ENCODE measurements around the gene NR1H2. TPM values are rescaled to one million over a fixed set of nuclear protein-coding genes. Genes with fewer than 3 reads are reported as not detected.

NR1H2 gene
- total RNA-seq = 53.5 and 66.0 TPM in 2 replicates

DNA sequence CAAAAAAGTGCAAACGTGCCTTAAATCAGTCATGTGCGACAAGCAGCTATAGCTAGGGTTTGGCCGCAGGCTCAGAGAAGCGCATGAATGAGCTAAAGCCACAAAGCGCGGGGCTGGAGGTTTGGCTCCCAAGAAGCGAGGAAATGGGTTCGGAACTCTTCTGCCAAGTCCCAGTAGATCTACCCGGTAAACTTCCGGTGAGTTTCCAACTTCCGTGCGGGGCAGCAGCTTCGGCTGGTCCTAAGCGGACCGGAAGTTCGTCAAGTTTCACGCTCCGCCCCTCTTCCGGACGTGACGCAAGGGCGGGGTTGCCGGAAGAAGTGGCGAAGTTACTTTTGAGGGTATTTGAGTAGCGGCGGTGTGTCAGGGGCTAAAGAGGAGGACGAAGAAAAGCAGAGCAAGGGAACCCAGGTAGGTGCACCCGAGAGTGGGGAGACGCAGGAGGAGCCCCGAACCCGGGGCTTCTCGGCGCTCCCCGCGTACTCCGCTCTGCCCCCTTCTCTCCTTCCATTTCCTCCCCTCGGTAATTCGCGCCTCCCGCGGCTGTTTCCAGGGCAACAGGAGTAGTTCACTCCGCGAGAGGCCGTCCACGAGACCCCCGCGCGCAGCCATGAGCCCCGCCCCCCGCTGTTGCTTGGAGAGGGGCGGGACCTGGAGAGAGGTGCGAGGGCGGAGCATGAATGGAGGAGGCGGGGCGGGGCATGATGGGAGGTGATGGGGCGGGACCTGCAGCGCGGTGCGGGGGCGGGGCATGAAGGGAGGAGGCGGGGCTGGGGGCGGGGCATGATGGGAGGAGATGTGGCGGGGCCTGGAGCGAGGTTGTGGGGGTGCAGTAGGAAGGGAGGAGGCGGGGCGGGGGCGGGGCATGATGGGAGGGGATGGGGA, at the start of gene NR1H2:
NR1H2 (plus strand) TSS at position 292 of the 885 bp plus-strand sequence. CDS start 1,149 bp downstream, outside the sequence.

DNA sequence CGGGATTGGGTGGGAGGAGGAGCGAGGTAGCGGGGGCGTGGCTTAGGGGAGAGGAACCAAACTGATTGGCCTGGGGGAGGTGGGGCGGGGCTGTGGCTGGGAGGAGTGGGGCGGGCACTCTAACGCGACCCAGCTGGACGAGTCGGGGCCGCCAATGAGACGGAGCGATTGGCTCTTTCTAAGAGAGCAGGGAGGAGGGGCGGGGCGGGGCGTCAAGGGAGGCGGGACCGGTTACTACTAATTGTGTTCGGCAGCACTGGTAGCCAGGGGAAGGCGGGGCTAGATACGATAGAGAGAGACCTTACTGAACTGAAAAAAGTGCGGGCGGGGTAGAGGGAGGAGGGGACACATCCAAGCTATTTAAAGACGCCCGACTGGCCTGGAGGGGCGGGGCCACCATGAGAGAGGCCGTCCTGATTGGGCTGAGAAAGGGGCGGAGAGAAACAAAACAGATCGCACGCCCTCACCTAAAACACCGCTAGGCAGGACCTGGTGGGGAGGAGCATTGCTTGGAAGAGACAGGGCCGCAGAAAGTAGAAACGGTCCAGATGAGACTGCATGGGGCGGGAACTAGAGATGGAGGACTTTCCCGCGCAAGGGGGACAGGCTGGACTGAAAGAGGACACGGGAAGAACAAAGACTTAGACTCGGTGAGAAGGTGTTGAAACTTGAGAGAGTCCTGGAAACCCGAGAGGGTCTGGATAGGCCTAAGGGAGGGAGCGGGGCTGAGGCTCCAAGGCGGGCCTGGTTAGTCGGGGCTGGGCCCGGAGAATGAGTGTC, 46.9 kb upstream of the NR1H2 start, which contains the start of gene KCNC3:
KCNC3 (minus strand) TSS at position 232 of the 780 bp plus-strand sequence. CDS start 295 bp downstream, outside the sequence.

DNA sequence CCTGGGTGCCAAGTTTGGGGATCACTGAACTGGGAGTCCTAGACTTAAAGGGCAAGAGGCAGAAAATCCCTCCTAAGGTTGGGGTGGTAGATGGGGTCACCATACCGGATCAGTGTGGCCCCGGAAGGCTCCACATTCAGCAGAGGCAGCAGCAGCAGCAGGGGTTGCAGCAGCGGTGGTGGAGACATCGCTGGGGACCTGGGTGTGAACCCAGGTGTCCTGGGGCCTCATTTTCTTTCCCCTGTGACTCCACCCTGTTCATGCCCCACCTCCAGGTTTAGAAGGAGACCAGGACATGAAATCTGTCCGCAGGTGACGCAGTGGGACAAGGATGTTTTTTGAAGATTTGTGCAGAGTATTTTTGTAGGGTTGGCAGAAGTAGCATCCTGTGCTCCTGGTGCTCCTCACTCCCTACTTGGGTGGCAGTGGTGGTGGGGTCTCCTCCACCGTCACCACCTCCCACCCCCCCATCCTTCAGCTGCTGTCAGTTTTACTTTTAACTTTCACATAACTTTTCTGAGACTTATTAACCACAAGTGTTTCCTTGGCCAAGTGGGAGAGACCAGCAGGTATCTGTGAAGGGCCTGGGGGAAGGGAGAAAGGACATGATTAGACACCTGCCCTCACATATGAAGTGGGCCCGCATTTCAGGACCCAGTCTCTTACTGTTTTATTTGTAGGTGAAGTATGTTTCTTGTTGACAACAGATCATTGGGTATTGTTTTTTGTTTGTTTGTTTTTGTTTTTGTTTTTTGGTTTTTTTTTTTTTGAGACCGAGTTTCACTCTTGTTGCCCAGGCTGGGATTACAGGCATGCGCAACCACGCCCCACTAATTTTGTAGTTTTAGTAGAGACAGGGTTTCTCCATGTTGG, 10.6 kb upstream of the NR1H2 start, which contains the start of gene NAPSA:
NAPSA (minus strand) TSS at position 206 of the 873 bp plus-strand sequence; CDS start at position 188, 18 bp downstream.

DNA sequence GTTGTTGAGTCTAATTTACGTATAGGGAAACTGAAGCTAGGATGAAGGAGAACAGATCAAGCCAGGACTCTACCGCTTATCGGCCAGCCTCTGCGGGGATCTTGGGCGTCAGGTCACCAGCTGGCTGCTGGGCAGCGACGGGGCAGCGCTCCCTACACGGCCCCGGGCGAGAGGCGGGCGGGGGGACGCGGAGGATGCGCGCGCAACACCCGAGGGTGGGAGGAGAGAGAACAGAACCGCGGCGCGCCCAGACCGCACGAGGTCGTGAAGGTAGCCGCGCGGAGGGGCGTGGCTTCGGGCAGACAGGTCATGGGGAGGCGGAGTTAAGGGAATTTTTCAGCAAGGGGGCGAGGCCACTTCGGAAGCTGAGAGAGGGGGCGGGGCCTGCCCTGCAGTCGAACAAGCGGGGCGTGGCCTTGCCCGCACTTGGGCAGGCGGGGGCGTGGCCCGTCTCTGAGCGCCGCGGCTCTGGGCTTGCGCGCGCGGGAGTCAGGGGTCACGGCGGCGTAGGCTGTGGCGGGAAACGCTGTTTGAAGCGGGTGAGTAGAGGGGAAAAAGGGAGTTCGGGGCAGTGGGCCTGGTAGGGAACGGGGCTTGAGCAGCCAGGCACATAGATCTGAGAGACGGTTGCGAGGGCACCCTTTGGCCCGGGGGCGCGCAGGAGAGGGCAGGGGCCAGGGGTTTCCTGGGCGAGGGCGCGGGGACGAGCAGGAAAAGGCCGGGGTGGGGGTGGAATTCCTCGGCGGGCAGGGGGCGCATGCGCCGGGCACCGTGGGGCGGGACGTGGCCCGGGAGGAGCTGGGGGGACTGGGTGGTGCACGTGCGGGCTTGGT, 7.8 kb downstream of the NR1H2 start, which contains the start of gene POLD1:
POLD1 (plus strand) TSS at position 496 of the 833 bp plus-strand sequence. CDS start 14,505 bp downstream, outside the sequence.

DNA sequence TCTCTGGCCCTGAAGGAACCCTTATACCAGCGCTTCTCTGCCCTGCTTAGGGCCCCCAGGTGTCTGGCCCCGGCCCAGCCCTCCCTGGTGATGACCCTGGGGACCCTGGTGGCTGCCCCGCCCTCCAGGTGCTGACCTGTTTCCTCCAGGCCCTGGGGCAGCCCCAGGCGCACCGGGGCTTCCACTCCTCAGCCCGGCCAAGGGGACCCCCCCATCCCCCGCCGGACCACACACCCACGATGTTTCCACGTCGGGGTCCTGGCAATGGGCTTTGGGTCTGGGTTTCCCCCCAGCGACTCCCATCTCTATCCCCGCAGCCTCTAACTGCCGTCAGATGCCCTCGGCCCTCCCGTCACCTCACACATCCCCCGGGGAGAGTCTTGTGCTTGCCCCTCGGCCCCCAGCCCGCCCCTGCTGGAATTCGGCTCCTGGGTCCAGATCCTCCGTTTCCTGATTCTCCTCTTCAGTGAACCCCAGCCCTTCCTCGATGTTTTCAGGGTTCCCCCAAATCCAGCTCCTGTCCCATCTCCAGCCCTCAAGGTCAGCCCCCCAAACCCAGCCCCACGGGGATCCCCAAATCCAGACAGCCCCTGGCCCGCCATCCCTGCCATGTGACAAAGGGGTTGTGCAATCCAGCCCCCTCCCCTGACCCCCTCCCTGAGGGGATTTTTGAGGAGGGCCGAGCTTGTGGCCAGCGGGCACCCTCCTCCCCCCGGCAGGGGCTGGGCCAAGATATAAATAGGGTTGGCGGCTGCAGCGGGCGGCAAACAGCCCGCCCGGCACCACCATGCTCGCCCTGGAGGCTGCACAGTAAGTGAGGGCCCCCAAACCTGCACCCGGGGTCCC, 42.1 kb downstream of the NR1H2 start, which contains the start of gene SPIB:
SPIB (plus strand) TSS at position 763 of the 846 bp plus-strand sequence; CDS start at position 788, 25 bp downstream.

DNA sequence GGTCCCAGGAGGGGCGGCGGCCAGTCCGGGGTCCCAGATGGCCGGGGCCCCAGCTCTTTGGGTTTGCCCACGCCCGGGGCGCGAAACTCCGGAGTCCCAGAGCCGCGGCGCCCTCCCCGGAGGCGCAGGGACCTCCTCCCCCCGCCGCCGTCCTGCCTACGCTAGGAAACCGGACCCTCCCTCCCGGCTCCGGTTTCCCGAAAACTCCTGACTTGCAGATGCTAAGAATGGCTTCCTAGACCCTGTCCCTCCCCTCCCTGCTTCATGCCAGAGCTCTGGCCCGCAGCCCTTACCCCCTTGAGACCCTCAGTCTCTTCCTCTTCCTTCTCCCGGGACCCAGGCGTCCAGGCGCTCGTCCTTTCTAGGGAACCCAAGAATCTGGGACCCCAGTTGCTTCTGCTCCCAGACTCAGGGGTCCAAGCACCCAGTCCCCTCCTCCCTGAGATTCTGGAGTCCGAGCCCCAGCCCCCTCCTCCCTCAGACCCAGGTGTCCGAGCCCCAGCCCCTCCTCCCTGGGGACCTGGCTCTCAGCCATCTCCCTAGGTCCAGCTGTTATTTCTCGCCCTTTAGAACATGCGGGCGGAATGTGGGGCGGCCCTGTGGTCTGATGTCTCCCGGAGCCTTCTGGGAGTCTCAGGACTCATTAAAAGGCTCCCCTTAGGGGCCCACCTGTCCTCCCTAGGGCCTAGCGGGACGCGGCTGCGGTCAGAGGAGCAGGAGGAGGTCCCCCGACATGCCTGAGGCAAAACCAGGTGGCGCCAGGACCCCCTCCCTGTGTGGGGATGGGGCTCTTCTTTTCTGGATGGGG, 56.2 kb downstream of the NR1H2 start, which contains the start of gene MYBPC2:
MYBPC2 (plus strand) TSS at position 672 of the 808 bp plus-strand sequence; CDS start at position 734, 62 bp downstream.

Other genes starting within 250 kb of the NR1H2 start
- gene IZUMO2, start 213.2 kb upstream of the NR1H2 start, total RNA-seq = not detected in 2 replicates
- under 0.01 and 0.09 TPM in 2 replicates for gene MYH14, start 172.8 kb upstream of the NR1H2 start, total RNA-seq
- gene KCNC3, start 47.1 kb upstream of the NR1H2 start, total RNA-seq = 0.33 and 0.43 TPM in 2 replicates
- under 0.01 and 0.11 TPM in 2 replicates for gene NAPSA, start 10.8 kb upstream of the NR1H2 start, total RNA-seq
- 24.1 and 33.6 TPM in 2 replicates for gene POLD1, start 7.9 kb downstream of the NR1H2 start, total RNA-seq
- gene SPIB, start 42.5 kb downstream of the NR1H2 start, total RNA-seq = not detected in 2 replicates
- gene MYBPC2, start 56.4 kb downstream of the NR1H2 start, total RNA-seq = under 0.01 TPM in 2 replicates
- 75.2 and 81.7 TPM in 2 replicates for gene EMC10, start 100.0 kb downstream of the NR1H2 start, total RNA-seq
- gene GARIN5A, start 100.4 kb downstream of the NR1H2 start, total RNA-seq = 0.11 and 0.17 TPM in 2 replicates
- 22.5 and 25.8 TPM in 2 replicates for gene JOSD2, start 134.7 kb downstream of the NR1H2 start, total RNA-seq
- not detected in 2 replicates for gene ASPDH, start 137.5 kb downstream of the NR1H2 start, total RNA-seq
- gene LRRC4B, start 192.0 kb downstream of the NR1H2 start, total RNA-seq = under 0.01 TPM in 2 replicates

Data from dermis lymphatic vessel endothelial cell (primary cell).